Suprapubic skin (tissue), 4 donors: Measurements from ENCODE around the gene MCTP2. TPM values are rescaled to one million over a fixed set of nuclear protein-coding genes. Genes with fewer than 3 reads are reported as not detected.

Experiments
- DNase-seq, 2 donors: peaks; one replicate each; pipeline ENCODE4 v3.0.0-alpha.2; 2019; ENCODE audit warnings: low spot score in 2 of 2
- H3K27ac ChIP-seq: fragments of 200-600 bp; sonication (generic); one replicate; pipeline ENCODE4 v1.5.1; 2019
- H3K27me3 ChIP-seq: fragments of 200-600 bp; sonication (generic); one replicate; pipeline ENCODE4 v1.5.1; 2019
- H3K36me3 ChIP-seq: fragments of 200-600 bp; sonication (generic); one replicate; pipeline ENCODE4 v1.5.1; 2019
- H3K4me1 ChIP-seq: fragments of 200-600 bp; sonication (generic); one replicate; pipeline ENCODE4 v1.5.1; 2019
- H3K4me3 ChIP-seq: fragments of 200-600 bp; sonication (generic); one replicate; pipeline ENCODE4 v1.5.1; 2019; ENCODE audit warnings: mild to moderate bottlenecking
- H3K9me3 ChIP-seq: fragments of 200-600 bp; sonication (generic); one replicate; pipeline ENCODE4 v1.5.1; 2019
- EP300 ChIP-seq: sonication (generic); formaldehyde crosslinking; IDR thresholded peaks from one replicate; pipeline ENCODE4 v1.6.1; 2017; ENCODE audit warnings: antibody characterized with exemption
- POLR2A ChIP-seq, 2 donors: fragments of 450-650 bp; IDR thresholded peaks; one replicate each; pipeline ENCODE4 v1.6.1; 2017; ENCODE audit warnings: antibody characterized with exemption in 2 of 2, mild to moderate bottlenecking in 2 of 2, moderate library complexity in 2 of 2
- POLR2AphosphoS5 ChIP-seq, 3 donors: sonication (generic); formaldehyde crosslinking; IDR thresholded peaks; one replicate each; pipeline ENCODE4 v1.6.1; 2017; ENCODE audit warnings: antibody characterized with exemption in 3 of 3
- WGBS: methylation state at CpG from one replicate; pipeline ENCODE4 v1.1.5; 2018; 5-methylcytosine and 5-hydroxymethylcytosine counted together
- total RNA-seq, 4 donors: library from RNA; depleted of rRNA; stranded (reverse); fragments of >200 nt; gene quantifications; one replicate each; pipeline ENCODE4 v1.1.0, GENCODE V29; 2016
- TF ChIP-seq, protein P1 (sequence below), 2 donors: fragments of 200-600 bp in 1 of 2; fragments of 450-650 bp in 1 of 2; sonication (generic) in 1 of 2; IDR thresholded peaks; one replicate each; pipeline ENCODE4 v1.5.1; 2016 to 2019; ENCODE audit warnings: antibody characterized with exemption in 2 of 2, mild to moderate bottlenecking in 1 of 2, moderate library complexity in 1 of 2

The MCTP2 gene
- total RNA-seq, result 10 to 100 TPM; 17.2 to 41.8 (median 20.5) TPM

DNA sequence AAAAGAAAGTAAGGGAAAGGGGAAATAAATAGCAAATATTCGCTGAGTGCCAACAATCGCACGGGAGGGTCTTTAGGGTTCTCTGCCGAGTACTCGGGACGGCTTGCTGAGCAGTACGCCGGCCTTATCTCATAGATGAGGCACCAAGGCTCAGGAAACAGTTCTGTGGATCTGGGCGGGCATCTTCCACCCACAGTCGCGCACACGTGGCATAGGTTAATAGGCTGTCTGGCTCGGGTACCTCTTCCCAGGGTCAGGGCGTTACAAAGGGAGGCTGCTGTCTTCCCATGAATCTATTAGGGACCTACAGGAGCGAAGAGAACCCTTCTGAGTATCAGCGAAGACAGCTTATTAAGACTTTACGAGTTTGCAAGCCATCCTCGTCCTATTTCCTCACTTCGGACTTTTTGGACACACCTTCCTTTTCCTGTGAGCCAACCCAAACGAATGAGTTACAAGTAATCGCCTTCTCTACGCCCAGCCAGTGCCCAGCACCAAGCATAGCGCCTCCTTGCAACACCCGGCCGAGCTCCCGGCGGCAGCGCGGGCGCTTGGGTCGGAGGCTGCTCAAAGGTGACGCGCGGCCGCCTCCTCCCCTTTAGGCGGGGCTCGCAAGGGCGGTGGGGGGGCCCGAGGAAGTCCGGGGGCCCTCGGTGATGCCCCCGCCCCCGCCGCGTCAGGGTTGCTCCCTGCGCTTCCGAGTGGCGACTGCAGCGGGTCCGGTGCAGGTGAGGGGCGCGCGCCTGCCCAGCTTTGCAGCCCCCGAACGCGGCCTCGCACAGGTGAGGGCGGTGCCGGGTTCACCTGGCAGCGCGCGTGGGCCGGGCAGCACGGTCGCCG lies at the start of gene MCTP2:
Gene MCTP2, plus strand, starts transcription at position 679 of the 840 bp plus-strand sequence. CDS start 66,705 bp downstream, outside the sequence.
- TF ChIP-seq EP300 (no peak), POLR2A (IDR thresholded peaks at IDR 0.05) (no peak), POLR2AphosphoS5 (IDR thresholded peaks at IDR 0.05) (no peak)
- TF ChIP-seq, protein P1, sequence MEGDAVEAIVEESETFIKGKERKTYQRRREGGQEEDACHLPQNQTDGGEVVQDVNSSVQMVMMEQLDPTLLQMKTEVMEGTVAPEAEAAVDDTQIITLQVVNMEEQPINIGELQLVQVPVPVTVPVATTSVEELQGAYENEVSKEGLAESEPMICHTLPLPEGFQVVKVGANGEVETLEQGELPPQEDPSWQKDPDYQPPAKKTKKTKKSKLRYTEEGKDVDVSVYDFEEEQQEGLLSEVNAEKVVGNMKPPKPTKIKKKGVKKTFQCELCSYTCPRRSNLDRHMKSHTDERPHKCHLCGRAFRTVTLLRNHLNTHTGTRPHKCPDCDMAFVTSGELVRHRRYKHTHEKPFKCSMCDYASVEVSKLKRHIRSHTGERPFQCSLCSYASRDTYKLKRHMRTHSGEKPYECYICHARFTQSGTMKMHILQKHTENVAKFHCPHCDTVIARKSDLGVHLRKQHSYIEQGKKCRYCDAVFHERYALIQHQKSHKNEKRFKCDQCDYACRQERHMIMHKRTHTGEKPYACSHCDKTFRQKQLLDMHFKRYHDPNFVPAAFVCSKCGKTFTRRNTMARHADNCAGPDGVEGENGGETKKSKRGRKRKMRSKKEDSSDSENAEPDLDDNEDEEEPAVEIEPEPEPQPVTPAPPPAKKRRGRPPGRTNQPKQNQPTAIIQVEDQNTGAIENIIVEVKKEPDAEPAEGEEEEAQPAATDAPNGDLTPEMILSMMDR (IDR thresholded peaks at IDR 0.05), result no peak
- peak; percentile 88 to 89 for DNase-seq
- Histone ChIP-seq H3K27me3 (no peaks in the 10 kb centered on the region), H3K4me3 (peak within 1 kb of the TSS; percentile 87), H3K27ac (peak within 1 kb of the TSS; percentile 82), H3K9me3 (no peaks in the 10 kb centered on the region), H3K4me1 (peaks cover 28% of the 10 kb centered on the region), H3K36me3 (no peaks in the 10 kb centered on the region)
- 0% methylated on average over 32 of the region's 66 CpGs for WGBS

DNA sequence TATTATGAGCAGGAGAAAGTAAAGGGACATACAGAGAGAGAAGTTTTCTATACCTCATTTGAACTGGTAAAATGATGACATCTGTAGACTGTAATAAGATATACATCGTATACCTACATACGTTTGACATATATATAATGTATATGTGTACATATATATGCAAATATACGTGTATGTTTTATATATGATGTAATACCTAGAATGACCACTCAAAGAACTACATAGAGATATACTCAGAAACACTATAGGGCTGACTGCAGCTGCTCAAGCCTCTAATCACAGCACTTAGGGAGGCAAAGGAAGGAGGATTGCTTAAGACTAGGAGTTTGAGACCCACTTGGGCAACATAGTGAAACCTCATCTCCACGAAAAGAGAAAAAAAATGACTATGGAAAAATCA lies 48.5 kb upstream of the MCTP2 start:
- no peak overlapping the region for H3K4me3 ChIP-seq
- no peak overlapping the region for H3K27ac ChIP-seq
- TF ChIP-seq, protein P1 (IDR thresholded peaks at IDR 0.05), result no peak
- no peak for TF ChIP-seq POLR2A (IDR thresholded peaks at IDR 0.05)
- TF ChIP-seq EP300, result no peak
- TF ChIP-seq POLR2AphosphoS5 (IDR thresholded peaks at IDR 0.05), result no peak
- no peak for DNase-seq
- H3K27me3 ChIP-seq, result no peaks in the 10 kb centered on the region
- no peaks in the 10 kb centered on the region for H3K4me1 ChIP-seq
- 87% methylated on average over 4 of the region's 4 CpGs for WGBS
- no peaks in the 10 kb centered on the region for H3K36me3 ChIP-seq
- no peaks in the 10 kb centered on the region for H3K9me3 ChIP-seq

DNA sequence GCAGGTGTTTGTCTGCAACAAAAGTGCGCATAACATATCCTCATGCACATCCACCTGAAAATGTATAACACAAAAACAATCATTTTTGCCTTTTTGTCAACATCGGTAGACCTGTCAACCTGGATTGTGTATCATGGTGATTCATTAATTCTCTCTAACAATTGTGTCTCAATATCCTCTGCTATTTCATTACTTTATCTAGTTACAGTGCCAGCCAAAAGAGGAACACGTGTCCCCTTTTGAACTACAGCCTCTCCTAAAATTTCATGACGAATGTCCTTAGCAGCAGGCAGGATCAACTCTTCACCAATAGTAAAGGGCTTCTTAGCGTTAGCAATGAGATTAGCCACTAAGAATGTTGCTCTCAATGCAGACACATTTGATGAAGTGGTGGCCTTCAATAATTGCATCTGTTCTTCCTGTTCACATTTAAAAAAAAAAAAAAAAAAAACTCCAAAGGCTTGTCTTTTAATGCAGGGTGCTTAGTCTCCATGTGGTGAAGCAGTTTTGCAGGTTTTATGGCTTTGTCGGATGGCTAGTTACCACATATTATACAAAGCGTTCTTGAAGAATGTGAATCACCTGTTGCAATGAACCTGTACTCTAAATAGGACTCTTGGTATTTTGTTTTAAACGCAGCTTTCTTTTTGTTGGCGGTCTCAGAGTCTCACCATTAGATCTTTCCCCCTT lies 45.7 kb upstream of the MCTP2 start:
- 86% methylated on average over 9 of the region's 9 CpGs for WGBS
- TF ChIP-seq, protein P1 (IDR thresholded peaks at IDR 0.05), result no peak
- no peak for TF ChIP-seq EP300
- TF ChIP-seq POLR2AphosphoS5 (IDR thresholded peaks at IDR 0.05), result no peak
- no peak for TF ChIP-seq POLR2A (IDR thresholded peaks at IDR 0.05)
- H3K4me3 ChIP-seq, result no peak overlapping the region
- H3K4me1 ChIP-seq, result no peaks in the 10 kb centered on the region
- H3K36me3 ChIP-seq, result no peaks in the 10 kb centered on the region
- H3K9me3 ChIP-seq, result no peaks in the 10 kb centered on the region
- H3K27me3 ChIP-seq, result no peaks in the 10 kb centered on the region
- DNase-seq, result no peak
- H3K27ac ChIP-seq, result no peak overlapping the region

DNA sequence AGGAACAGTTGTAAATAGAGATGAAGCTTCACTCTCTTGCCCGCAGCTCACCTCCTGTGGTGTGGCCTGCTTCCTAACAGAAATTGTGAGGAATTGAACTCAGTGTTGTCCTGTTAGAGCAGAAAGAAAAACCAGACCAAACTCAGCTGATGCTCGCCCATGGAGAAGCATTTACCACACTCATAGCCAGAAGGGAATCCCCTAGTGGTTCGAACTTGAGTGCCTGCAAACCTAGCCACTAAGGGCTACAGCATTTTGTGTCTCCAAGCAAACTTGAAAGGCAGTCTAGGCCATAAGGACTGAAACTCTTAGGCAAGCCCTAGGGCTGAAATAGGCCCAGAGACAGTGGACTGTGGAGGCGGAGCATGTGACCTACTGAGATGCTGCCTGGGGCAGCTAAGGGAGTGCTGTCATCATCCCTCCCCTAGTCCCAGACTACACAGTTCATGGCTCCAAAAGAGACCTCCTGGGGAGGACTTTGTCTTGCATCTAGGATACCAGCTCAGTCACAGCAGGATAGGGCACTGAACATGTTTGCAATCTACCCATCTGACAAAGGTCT lies 44.5 kb upstream of the MCTP2 start:
- Histone ChIP-seq H3K36me3 (no peaks in the 10 kb centered on the region), H3K9me3 (no peaks in the 10 kb centered on the region), H3K4me1 (no peaks in the 10 kb centered on the region), H3K4me3 (no peak overlapping the region), H3K27me3 (no peaks in the 10 kb centered on the region), H3K27ac (no peak overlapping the region)
- TF ChIP-seq POLR2AphosphoS5 (IDR thresholded peaks at IDR 0.05), result no peak
- TF ChIP-seq EP300, result no peak
- TF ChIP-seq, protein P1 (IDR thresholded peaks at IDR 0.05), result no peak
- no peak for TF ChIP-seq POLR2A (IDR thresholded peaks at IDR 0.05)
- no peak for DNase-seq
- WGBS, result 95% methylated on average over 4 of the region's 4 CpGs

- WGBS, result 73% methylated on average over 3 of the region's 3 CpGs
- Histone ChIP-seq H3K27ac (no peak overlapping the region), H3K4me1 (no peaks in the 10 kb centered on the region), H3K27me3 (no peaks in the 10 kb centered on the region), H3K36me3 (no peaks in the 10 kb centered on the region), H3K4me3 (no peak overlapping the region), H3K9me3 (no peaks in the 10 kb centered on the region)
- no peak for DNase-seq
- TF ChIP-seq, protein P1 (IDR thresholded peaks at IDR 0.05), result no peak
- TF ChIP-seq POLR2A (IDR thresholded peaks at IDR 0.05), result no peak
- no peak for TF ChIP-seq EP300
- TF ChIP-seq POLR2AphosphoS5 (IDR thresholded peaks at IDR 0.05), result no peak
Measured at GRCh38 chr15:94193906-94194305, 37.5 kb upstream of the MCTP2 start.
